Lower leg skin (tissue), 3 donors: Measurements from ENCODE around the gene NTSR1.

Experiments
- CTCF ChIP-seq, 3 donors: fragments of 450-650 bp; IDR thresholded peaks; one replicate each; pipeline ENCODE4 v1.5.1; 2016; ENCODE audit warnings: antibody characterized with exemption in 3 of 3, mild to moderate bottlenecking in 3 of 3, moderate library complexity in 2 of 3
- POLR2A ChIP-seq, 2 donors: fragments of 450-650 bp; IDR thresholded peaks; one replicate each; pipeline ENCODE4 v1.6.1; 2016 to 2017; ENCODE audit warnings: antibody characterized with exemption in 2 of 2, mild to moderate bottlenecking in 1 of 2, moderate library complexity in 1 of 2

DNA sequence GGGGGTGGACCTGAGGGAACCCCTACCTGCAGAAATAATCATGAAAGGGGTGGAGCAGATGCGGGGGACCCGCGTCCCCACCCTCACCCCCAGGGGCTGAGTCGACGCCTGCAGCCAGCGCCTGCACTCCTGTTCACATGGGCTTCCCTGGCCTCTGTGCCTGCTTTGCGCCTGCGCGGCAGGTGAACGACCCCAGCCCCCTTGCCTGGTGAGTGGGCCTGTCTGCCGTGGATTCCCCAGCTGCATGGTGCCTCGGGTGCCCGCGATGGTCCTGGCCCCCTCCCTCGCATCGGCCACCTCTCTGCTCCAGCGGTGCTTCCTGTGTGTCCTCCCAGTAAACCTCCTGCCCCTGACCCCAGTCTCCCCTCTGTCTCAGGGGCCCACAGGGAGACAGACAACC is 18.8 kb upstream of the NTSR1 start:
- TF ChIP-seq CTCF (IDR thresholded peaks at IDR 0.05) = no peak
- no peak for TF ChIP-seq POLR2A (IDR thresholded peaks at IDR 0.05)
